Naive thymus-derived CD4-positive, alpha-beta T cell (primary cell): ENCODE data around the gene RPGR. TPM values are rescaled to one million over a fixed set of nuclear protein-coding genes. Genes with fewer than 3 reads are reported as not detected.
A peak's percentile ranks its signal among the peaks of the same experiment; 100 is the strongest.

Source experiments
- ATAC-seq: fragments of 150-1000 bp; cut with Tn5 transposase; 2 replicates; pipeline ENCODE4 v1.10.0; 2021; ENCODE audit warnings: mild to moderate bottlenecking, moderate library complexity
- CTCF ChIA-PET: fragments of 350-600 bp; sonication (Branson Sonifier 250); formaldehyde crosslinking; loops from one replicate; lab custom pipeline; 2021; ENCODE audit warnings: antibody characterized with exemption; lab: Charles Lee
- POLR2A ChIA-PET: fragments of 350-600 bp; sonication (Branson Sonifier 250); formaldehyde crosslinking; loops from one replicate; lab custom pipeline; 2021; ENCODE audit warnings: antibody characterized with exemption, inconsistent platforms; lab: Charles Lee
- DNase-seq, 9 donors: peaks; one replicate each; pipeline versions ENCODE4 v3.0.0 to v3.0.0-alpha.2; 2020 to 2022; ENCODE audit warnings: mixed read lengths in 1 of 9
- H3K27ac ChIP-seq: one replicate; pipeline ENCODE4 v1.7.0; 2013; ENCODE audit warnings: mild to moderate bottlenecking, low read depth, low read length, moderate library complexity
- H3K27me3 ChIP-seq, 2 donors: one replicate each; pipeline ENCODE4 v1.7.0; 2013; ENCODE audit warnings: low read length in 2 of 2, mild to moderate bottlenecking in 2 of 2, moderate library complexity in 2 of 2; ENCODE audit not compliant: control insufficient read depth in 2 of 2, insufficient read depth in 2 of 2
- H3K36me3 ChIP-seq, 3 experiments: 1 replicate in 2 of 3; 2 replicates in 1 of 3; pipeline ENCODE4 v1.7.0; 2013; ENCODE audit warnings: low read length in 3 of 3, mild to moderate bottlenecking in 3 of 3, moderate library complexity in 1 of 3; ENCODE audit not compliant: insufficient read depth in 3 of 3, control insufficient read depth in 2 of 3
- H3K4me1 ChIP-seq, 2 donors: one replicate each; pipeline ENCODE4 v1.7.0; 2013; ENCODE audit warnings: low read length in 2 of 2, mild to moderate bottlenecking in 2 of 2, moderate library complexity in 1 of 2; ENCODE audit not compliant: control insufficient read depth in 2 of 2, insufficient read depth in 2 of 2
- H3K4me3 ChIP-seq: 2 replicates; pipeline ENCODE4 v1.7.0; 2013; ENCODE audit warnings: mild to moderate bottlenecking, low read length
- H3K9me3 ChIP-seq, 3 experiments: 1 replicate in 2 of 3; 2 replicates in 1 of 3; pipeline ENCODE4 v1.7.0; 2013; ENCODE audit warnings: low read length in 3 of 3; ENCODE audit not compliant: control insufficient read depth in 2 of 3
- H3K27ac Mint-ChIP-seq, 9 donors: one replicate each; pipeline ENCODE4 v1.8.0; 2020 to 2022; ENCODE audit warnings: mixed read lengths in 9 of 9, mild to moderate bottlenecking in 8 of 9, moderate library complexity in 5 of 9, inconsistent platforms in 2 of 9
- H3K27me3 Mint-ChIP-seq, 5 donors: one replicate each; pipeline ENCODE4 v1.8.0; 2021 to 2022; ENCODE audit warnings: mixed read lengths in 5 of 5, mild to moderate bottlenecking in 1 of 5
- H3K36me3 Mint-ChIP-seq, 5 donors: one replicate each; pipeline ENCODE4 v1.8.0; 2020 to 2022; ENCODE audit warnings: mixed read lengths in 5 of 5, mild to moderate bottlenecking in 3 of 5, inconsistent platforms in 1 of 5
- H3K4me1 Mint-ChIP-seq, 7 donors: one replicate each; pipeline ENCODE4 v1.8.0; 2020 to 2022; ENCODE audit warnings: mixed read lengths in 7 of 7, mild to moderate bottlenecking in 3 of 7, inconsistent platforms in 1 of 7
- H3K4me3 Mint-ChIP-seq, 10 donors: one replicate each; pipeline ENCODE4 v1.8.0; 2020 to 2022; ENCODE audit warnings: mild to moderate bottlenecking in 10 of 10, mixed read lengths in 10 of 10, moderate library complexity in 6 of 10, inconsistent platforms in 2 of 10
- H3K9me3 Mint-ChIP-seq, 11 donors: one replicate each; pipeline ENCODE4 v1.8.0; 2020 to 2022; ENCODE audit warnings: mixed read lengths in 11 of 11, mild to moderate bottlenecking in 4 of 11, inconsistent platforms in 1 of 11, moderate library complexity in 1 of 11
- intact Hi-C, 2 donors: fragments of 100-400 bp; cut with micrococcal nuclease; formaldehyde crosslinking; loops; one replicate each; pipeline ENCODE4 v1.15.1; 2023
- polyA plus RNA-seq, 2 donors: library from polyadenylated mRNA; unstranded; fragments of 300-500 nt; fragmentation: Illumina TruSeq; gene quantifications; one replicate each; pipeline ENCODE4 v1.2.3, GENCODE V29; 2021
- total RNA-seq, 6 experiments: library from RNA in 5 of 6; stranded (reverse) in 5 of 6; gene quantifications; 1 replicate in 5 of 6; 2 replicates in 1 of 6; pipeline ENCODE4 v1.2.3 and lab custom pipeline; 2021 to 2026

The RPGR gene
- total and polyA plus RNA-seq, 7 experiments from 2014 or later: 4.3 to 26.0 (median 10.1) TPM

DNA sequence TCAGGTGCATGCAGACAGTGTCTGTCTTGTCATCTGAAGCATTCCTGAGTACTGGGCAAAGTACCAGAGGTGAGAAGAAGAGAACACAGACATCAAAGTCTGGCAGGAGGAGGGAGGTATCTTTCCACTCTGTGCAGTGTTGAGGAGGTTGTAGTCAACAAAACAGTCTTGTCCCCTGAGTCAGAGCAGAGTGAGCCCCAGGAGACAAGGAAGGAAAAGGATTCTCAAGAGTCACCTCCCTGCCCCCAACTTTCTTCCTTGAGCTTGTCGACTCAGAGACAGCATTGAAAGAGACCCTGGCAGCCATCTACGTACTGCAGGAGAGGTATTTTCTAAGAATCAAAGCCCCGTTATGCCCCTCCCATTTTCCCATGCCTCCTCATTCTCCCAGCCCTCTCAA is 102.2 kb downstream of the RPGR start:
- peaks cover 0 to 5% (median 0%) of the 10 kb centered on the region in 7 donors for H3K4me1 Mint-ChIP-seq
- no peak overlapping the region for H3K4me3 Mint-ChIP-seq
- no peak overlapping the region for H3K27ac ChIP-seq
- H3K27me3 Mint-ChIP-seq: peaks cover 10 to 29% (median 20%) of the 10 kb centered on the region in 5 donors
- no peak overlapping the region for H3K4me3 ChIP-seq
- no peaks in the 10 kb centered on the region for H3K27me3 ChIP-seq
- intact Hi-C loops: no loop called here
- H3K36me3 Mint-ChIP-seq: no peaks in the 10 kb centered on the region
- CTCF ChIA-PET: no interaction called here
- no peaks in the 10 kb centered on the region for H3K36me3 ChIP-seq
- H3K9me3 ChIP-seq: no peaks in the 10 kb centered on the region
- peaks cover 0 to 3% (median 0%) of the 10 kb centered on the region in 11 donors for H3K9me3 Mint-ChIP-seq
- no peak overlapping the region for H3K27ac Mint-ChIP-seq
- H3K4me1 ChIP-seq: no peaks in the 10 kb centered on the region
- POLR2A ChIA-PET: no interaction called here
- ATAC-seq (no peak), DNase-seq (no peak)

GRCh38 chrX:38224160-38224559 is 103.1 kb downstream of the RPGR start:
- Histone ChIP-seq H3K4me3 (no peak overlapping the region), H3K36me3 (no peaks in the 10 kb centered on the region), H3K4me1 (no peaks in the 10 kb centered on the region), H3K9me3 (no peaks in the 10 kb centered on the region), H3K27ac (no peak overlapping the region), H3K27me3 (no peaks in the 10 kb centered on the region)
- H3K36me3 Mint-ChIP-seq: no peaks in the 10 kb centered on the region
- DNase-seq (no peak), ATAC-seq (no peak)
- H3K4me3 Mint-ChIP-seq: no peak overlapping the region
- H3K27me3 Mint-ChIP-seq: peaks cover 16 to 37% (median 24%) of the 10 kb centered on the region in 5 donors
- H3K9me3 Mint-ChIP-seq: peaks cover 0 to 3% (median 0%) of the 10 kb centered on the region in 11 donors
- H3K27ac Mint-ChIP-seq: no peak overlapping the region
- H3K4me1 Mint-ChIP-seq: peaks cover 0 to 5% (median 3%) of the 10 kb centered on the region in 7 donors
- intact Hi-C loops: no loop called here
- ChIA-PET POLR2A (no interaction called here), CTCF (no interaction called here)

DNA sequence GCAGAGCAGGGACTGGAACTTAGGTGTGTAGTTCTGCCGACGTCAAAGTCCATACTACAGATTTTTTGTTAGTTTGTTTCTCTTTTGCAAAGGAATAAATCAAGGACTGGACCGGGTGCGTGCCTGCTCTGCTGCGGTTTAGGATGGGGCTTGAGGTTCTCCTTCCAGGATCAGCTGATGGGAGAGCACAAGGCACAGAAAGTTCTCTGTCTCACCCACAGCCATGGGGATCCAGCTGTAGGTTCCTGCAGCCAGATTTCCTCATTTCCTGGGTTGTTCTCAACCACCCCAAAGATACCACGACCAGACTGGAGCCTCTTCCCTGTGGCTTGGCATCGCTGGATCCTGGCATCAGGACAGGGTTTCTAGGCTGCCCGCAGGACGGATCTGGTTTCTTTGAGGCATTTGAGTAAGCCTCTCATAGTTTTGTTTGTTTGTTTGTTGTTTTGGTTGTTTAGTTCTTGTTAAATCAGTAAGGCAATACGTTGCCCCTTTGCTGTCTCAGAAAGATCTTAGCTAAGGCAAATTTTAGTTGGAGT is 105.8 kb downstream of the RPGR start:
- peaks cover 24 to 52% (median 34%) of the 10 kb centered on the region in 5 donors for H3K27me3 Mint-ChIP-seq
- H3K36me3 ChIP-seq: no peaks in the 10 kb centered on the region
- intact Hi-C loops: no loop called here

DNA sequence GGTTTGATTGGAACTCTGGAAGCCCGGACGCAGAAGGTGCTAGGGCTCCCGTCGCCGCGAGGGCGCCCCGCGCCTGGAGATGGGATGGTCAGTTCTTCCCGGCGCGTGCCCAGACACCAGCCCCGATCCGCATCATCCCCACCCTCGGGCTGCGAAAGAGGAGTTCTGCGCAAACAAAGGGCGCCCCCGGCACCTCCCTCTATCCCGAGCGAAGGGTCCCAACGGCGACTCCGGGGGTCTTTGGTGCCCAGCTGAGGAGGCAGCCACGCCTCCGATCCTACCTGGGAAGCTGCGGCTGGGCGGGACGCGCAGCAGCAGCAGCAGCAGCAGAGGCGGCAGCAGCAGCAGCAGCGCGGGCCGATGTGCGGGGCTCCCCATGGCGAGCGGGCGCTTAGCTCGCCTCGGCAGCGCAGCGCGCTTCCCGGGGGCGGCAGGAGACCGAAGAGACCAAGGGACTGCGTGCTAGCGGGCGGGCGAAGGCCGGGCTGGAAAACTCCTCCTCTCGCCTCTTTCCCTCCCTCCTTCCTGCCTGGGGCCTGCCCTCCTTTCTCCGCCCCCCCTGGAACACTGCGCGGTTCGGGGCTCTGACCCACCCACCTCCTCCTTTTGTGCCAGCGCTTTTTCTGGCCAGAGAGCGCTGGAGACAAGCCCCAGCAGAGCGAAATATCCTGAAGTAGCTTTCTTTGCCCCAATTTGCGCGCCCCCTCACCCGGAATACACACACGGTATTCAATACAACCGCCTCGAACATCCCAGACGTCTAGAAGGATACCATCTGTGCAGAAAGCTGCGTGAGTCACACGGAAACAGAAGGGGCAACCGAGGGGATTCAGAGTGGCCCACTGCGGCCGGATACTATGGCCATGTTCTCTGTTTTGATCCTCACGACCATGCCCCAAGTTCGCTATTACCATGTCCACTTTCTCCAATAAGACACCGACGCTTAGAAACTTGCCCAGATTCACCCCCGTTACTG is 106.6 kb downstream of the RPGR start, which contains the start of gene SRPX:
TSS of gene SRPX (minus strand) at position 457 of the 976 bp plus-strand sequence. CDS start at position 378, 79 bp downstream.
- ChIA-PET CTCF (no interaction called here), POLR2A (no interaction called here)
- peaks cover 28 to 53% (median 34%) of the 10 kb centered on the region in 5 donors for H3K27me3 Mint-ChIP-seq
- peaks cover 0 to 3% (median 0%) of the 10 kb centered on the region in 11 donors for H3K9me3 Mint-ChIP-seq
- H3K27ac Mint-ChIP-seq: no peak within 1 kb of the TSS
- H3K4me3 Mint-ChIP-seq: peak within 1 kb of the TSS in 7 of 10 donors; percentile 28 to 70 (median 45)
- intact Hi-C loops: no loop called here
- H3K27ac ChIP-seq: no peak within 1 kb of the TSS
- DNase-seq (no peak), ATAC-seq (no peak)
- no peaks in the 10 kb centered on the region for H3K27me3 ChIP-seq
- no peak within 1 kb of the TSS for H3K4me3 ChIP-seq
- peaks cover 0 to 9% (median 3%) of the 10 kb centered on the region in 7 donors for H3K4me1 Mint-ChIP-seq
- no peaks in the 10 kb centered on the region for H3K36me3 Mint-ChIP-seq
- no peaks in the 10 kb centered on the region for H3K36me3 ChIP-seq
- H3K9me3 ChIP-seq: no peaks in the 10 kb centered on the region
- no peaks in the 10 kb centered on the region for H3K4me1 ChIP-seq

More for the DNA sequence above, 105.8 kb downstream of the RPGR start:
- POLR2A ChIA-PET: no interaction called here
- Histone ChIP-seq H3K4me3 (no peak overlapping the region), H3K27me3 (no peaks in the 10 kb centered on the region), H3K27ac (no peak overlapping the region), H3K9me3 (no peaks in the 10 kb centered on the region), H3K4me1 (no peaks in the 10 kb centered on the region)
- no peaks in the 10 kb centered on the region for H3K36me3 Mint-ChIP-seq
- peak overlapping the region in 7 of 10 donors; percentile 28 to 70 (median 45) for H3K4me3 Mint-ChIP-seq
- ATAC-seq: no peak
- H3K27ac Mint-ChIP-seq: no peak overlapping the region
- peaks cover 0 to 3% (median 0%) of the 10 kb centered on the region in 11 donors for H3K9me3 Mint-ChIP-seq
- H3K4me1 Mint-ChIP-seq: peaks cover 0 to 9% (median 3%) of the 10 kb centered on the region in 7 donors
- CTCF ChIA-PET: no interaction called here
- no peak for DNase-seq

- H3K4me3 ChIP-seq: no peak overlapping the region
- intact Hi-C loops: no loop called here
- H3K27me3 ChIP-seq: no peaks in the 10 kb centered on the region
- Mint-ChIP-seq H3K4me1 (peaks cover 0 to 9% (median 3%) of the 10 kb centered on the region in 7 donors), H3K36me3 (no peaks in the 10 kb centered on the region), H3K27ac (no peak overlapping the region), H3K4me3 (peak overlapping the region in 3 of 10 donors; percentile 20 to 70 (median 56)), H3K27me3 (peaks cover 28 to 53% (median 34%) of the 10 kb centered on the region in 5 donors), H3K9me3 (peaks cover 0 to 3% (median 0%) of the 10 kb centered on the region in 11 donors)
- no peak overlapping the region for H3K27ac ChIP-seq
- H3K36me3 ChIP-seq: no peaks in the 10 kb centered on the region
- ChIA-PET POLR2A (no interaction called here), CTCF (no interaction called here)
- peak in 1 of 9 donors; percentile 20 for DNase-seq
- H3K9me3 ChIP-seq: no peaks in the 10 kb centered on the region
- ATAC-seq: no peak
- H3K4me1 ChIP-seq: no peaks in the 10 kb centered on the region
Measured at GRCh38 chrX:38220024-38220414, 107.3 kb downstream of the RPGR start.
